Psoas muscle (tissue), 8 donors: ENCODE data around the gene MRPL20. TPM values are rescaled to one million over a fixed set of nuclear protein-coding genes. Genes with fewer than 3 reads are reported as not detected.

Source experiments
- ATAC-seq, 4 donors: fragments of 200-7000 bp; cut with Tn5 transposase; one replicate each; pipeline ENCODE4 v1.9.1; 2020; ENCODE audit warnings: moderate library complexity in 3 of 4, mild to moderate bottlenecking in 2 of 4
- DNase-seq, 2 donors: peaks; one replicate each; pipeline ENCODE4 v3.0.0-alpha.2; 2020
- H3K27ac ChIP-seq: fragments of 200-600 bp; one replicate; pipeline ENCODE4 v1.8.0; 2022
- H3K27me3 ChIP-seq, 3 donors: fragments of 200-600 bp in 1 of 3; one replicate each; pipeline versions ENCODE4 v1.6.1 to v1.8.0; 2013 to 2022; ENCODE audit warnings: low read length in 2 of 3, mild to moderate bottlenecking in 2 of 3, moderate library complexity in 1 of 3; ENCODE audit not compliant: insufficient read depth in 3 of 3
- H3K36me3 ChIP-seq, 2 donors: fragments of 200-600 bp in 1 of 2; one replicate each; pipeline versions ENCODE4 v1.6.1 to v1.8.0; 2013 to 2022; ENCODE audit warnings: low read depth in 1 of 2, mild to moderate bottlenecking in 1 of 2, moderate library complexity in 1 of 2; ENCODE audit not compliant: insufficient read depth in 1 of 2
- H3K4me1 ChIP-seq: fragments of 200-600 bp; one replicate; pipeline ENCODE4 v1.8.0; 2022
- H3K4me3 ChIP-seq: fragments of 200-600 bp; one replicate; pipeline ENCODE4 v1.8.0; 2022; ENCODE audit warnings: mild to moderate bottlenecking
- H3K9me3 ChIP-seq: fragments of 200-600 bp; one replicate; pipeline ENCODE4 v1.8.0; 2022
- WGBS, 3 donors: extraction: QIAGEN DNeasy Blood & Tissue Kit; methylation state at CpG; one replicate each; pipeline versions ENCODE4 v1.1.6 to v1.1.7; 2013; 5-methylcytosine and 5-hydroxymethylcytosine counted together
- intact Hi-C, 2 donors: fragments of 100-400 bp; cut with DNase I; formaldehyde crosslinking; loops; one replicate each; pipeline versions ENCODE4 v1.11.0 to v1.14.2; 2022
- polyA plus RNA-seq, 3 donors: library from polyadenylated mRNA; stranded (reverse); fragments of 200-250 nt; gene quantifications; one replicate each; pipeline ENCODE4 v1.2.3, GENCODE V29; 2013
- total RNA-seq, 4 donors: library from RNA; stranded (reverse); fragmentation: NEBNext Ultra II Directional in 2 of 4; extraction: Animal tissue kit (Norgen Biotek cat#: 25700) in 2 of 4; gene quantifications; one replicate each; pipeline versions ENCODE4 v1.2.1 to v1.2.4, GENCODE V29; 2021 to 2023
- TF ChIP-seq, protein P1 (sequence below): fragments of 200-600 bp; IDR thresholded peaks from one replicate; pipeline ENCODE4 v1.8.0; 2022; ENCODE audit warnings: antibody characterized with exemption
- donor health status: healthy with polysubstance abuse.
- donor health status: DM: no; HTN: no; CAD: no; lungs with moderate emphysema.
- donor health status: Bipolar disorder and iron deficiency.
- donor health status: healthy.
- donor health status: DM: yes; HTN: yes; CAD: no.
- donor health status: DM: no; HTN: no; CAD: no.
- donor health status: DM: no; HTN: no; CAD: no.
- donor health status: DM: yes; HTN: yes; CAD: no.

MRPL20 gene
- total and polyA plus RNA-seq, 7 donors: 114 to 308 (median 159) TPM

- H3K36me3 ChIP-seq: peaks cover 0 to 4% of the 10 kb centered on the region in 2 donors
- H3K27me3 ChIP-seq: peaks cover 0 to 57% (median 11%) of the 10 kb centered on the region in 3 donors
- H3K4me1 ChIP-seq: peaks cover 21% of the 10 kb centered on the region
- 9 to 14% (median 9%) methylated on average over 17 to 18 of the region's 18 CpGs for WGBS, 3 donors
- ATAC-seq (no peak), DNase-seq (peak in 1 of 2 donors; percentile 23)
- TF ChIP-seq, protein P1, sequence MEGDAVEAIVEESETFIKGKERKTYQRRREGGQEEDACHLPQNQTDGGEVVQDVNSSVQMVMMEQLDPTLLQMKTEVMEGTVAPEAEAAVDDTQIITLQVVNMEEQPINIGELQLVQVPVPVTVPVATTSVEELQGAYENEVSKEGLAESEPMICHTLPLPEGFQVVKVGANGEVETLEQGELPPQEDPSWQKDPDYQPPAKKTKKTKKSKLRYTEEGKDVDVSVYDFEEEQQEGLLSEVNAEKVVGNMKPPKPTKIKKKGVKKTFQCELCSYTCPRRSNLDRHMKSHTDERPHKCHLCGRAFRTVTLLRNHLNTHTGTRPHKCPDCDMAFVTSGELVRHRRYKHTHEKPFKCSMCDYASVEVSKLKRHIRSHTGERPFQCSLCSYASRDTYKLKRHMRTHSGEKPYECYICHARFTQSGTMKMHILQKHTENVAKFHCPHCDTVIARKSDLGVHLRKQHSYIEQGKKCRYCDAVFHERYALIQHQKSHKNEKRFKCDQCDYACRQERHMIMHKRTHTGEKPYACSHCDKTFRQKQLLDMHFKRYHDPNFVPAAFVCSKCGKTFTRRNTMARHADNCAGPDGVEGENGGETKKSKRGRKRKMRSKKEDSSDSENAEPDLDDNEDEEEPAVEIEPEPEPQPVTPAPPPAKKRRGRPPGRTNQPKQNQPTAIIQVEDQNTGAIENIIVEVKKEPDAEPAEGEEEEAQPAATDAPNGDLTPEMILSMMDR: no peak
- H3K9me3 ChIP-seq: no peaks in the 10 kb centered on the region
- peak overlapping the region; percentile 65 for H3K27ac ChIP-seq
- intact Hi-C loops: no loop called here
- peak overlapping the region; percentile 57 for H3K4me3 ChIP-seq
These were observed 49.1 kb downstream of the MRPL20 start for GRCh38 chr1:1357871-1358432.

- peak overlapping the region; percentile 65 for H3K27ac ChIP-seq
- peaks cover 22% of the 10 kb centered on the region for H3K4me1 ChIP-seq
- peaks cover 0 to 4% of the 10 kb centered on the region in 2 donors for H3K36me3 ChIP-seq
- DNase-seq: peak in 1 of 2 donors; percentile 38
- H3K9me3 ChIP-seq: no peaks in the 10 kb centered on the region
- TF ChIP-seq, protein P1: no peak
- peaks cover 0 to 57% (median 7%) of the 10 kb centered on the region in 3 donors for H3K27me3 ChIP-seq
- 19 to 48% (median 23%) methylated on average over 18 to 26 of the region's 26 CpGs for WGBS, 3 donors
- peak overlapping the region; percentile 57 for H3K4me3 ChIP-seq
- ATAC-seq: no peak
- intact Hi-C loops: no loop called here
These were observed 50.2 kb downstream of the MRPL20 start for GRCh38 chr1:1356796-1357401.

DNA sequence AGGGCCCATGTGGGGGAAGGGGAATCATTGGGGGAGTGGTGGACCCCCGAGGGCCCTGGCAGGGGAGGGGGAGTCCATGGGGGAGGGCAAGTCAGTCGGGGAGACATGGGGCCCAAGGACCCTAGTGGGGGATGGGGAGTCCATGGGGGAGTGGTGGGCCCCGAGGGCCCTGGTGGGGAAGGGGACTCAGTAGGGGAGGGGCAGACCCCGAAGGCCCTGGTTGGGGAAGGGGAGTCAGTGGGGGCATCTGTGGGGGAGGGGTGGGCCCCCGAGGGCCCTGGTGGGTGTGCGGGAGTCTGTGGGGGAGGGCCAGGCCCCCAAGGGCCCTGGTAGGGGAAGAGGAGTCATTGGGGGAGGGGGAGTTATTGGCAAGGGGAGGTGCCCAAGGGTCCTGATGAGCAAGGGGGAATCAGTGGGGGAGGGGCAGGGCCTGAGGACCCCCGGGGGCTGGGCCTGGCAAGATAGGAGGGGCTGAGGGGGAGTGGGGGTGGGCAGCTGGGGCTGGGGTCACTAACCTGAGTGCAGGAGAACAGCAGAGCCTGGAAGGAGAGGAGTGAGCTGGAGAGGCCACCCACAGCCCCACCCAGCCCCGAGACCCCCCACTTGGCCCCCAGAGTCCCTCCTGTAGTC, 50.8 kb downstream of the MRPL20 start:
- WGBS, 3 donors: 20 to 42% (median 26%) methylated on average over 7 to 8 of the region's 8 CpGs
- TF ChIP-seq, protein P1: no peak
- ATAC-seq: no peak
- H3K4me3 ChIP-seq: peak overlapping the region; percentile 57
- peaks cover 0 to 53% (median 7%) of the 10 kb centered on the region in 3 donors for H3K27me3 ChIP-seq
- peaks cover 0 to 4% of the 10 kb centered on the region in 2 donors for H3K36me3 ChIP-seq
- peaks cover 28% of the 10 kb centered on the region for H3K4me1 ChIP-seq
- intact Hi-C loops: no loop called here
- no peaks in the 10 kb centered on the region for H3K9me3 ChIP-seq
- no peak overlapping the region for H3K27ac ChIP-seq
- peak in 1 of 2 donors; percentile 49 for DNase-seq

GRCh38 chr1:1355416-1355815, 51.7 kb downstream of the MRPL20 start:
- H3K4me3 ChIP-seq: peak overlapping the region; percentile 44
- DNase-seq: peak; percentile 54 to 71
- ATAC-seq: peak in 1 of 4 donors; percentile 12
- H3K4me1 ChIP-seq: peaks cover 21% of the 10 kb centered on the region
- no peak overlapping the region for H3K27ac ChIP-seq
- H3K9me3 ChIP-seq: no peaks in the 10 kb centered on the region
- peaks cover 0 to 4% of the 10 kb centered on the region in 2 donors for H3K36me3 ChIP-seq
- intact Hi-C loops: no loop called here
- 3 to 12% (median 4%) methylated on average over 7 to 52 of the region's 52 CpGs for WGBS, 3 donors
- H3K27me3 ChIP-seq: peaks cover 0 to 49% (median 3%) of the 10 kb centered on the region in 3 donors
- TF ChIP-seq, protein P1: no peak
